Liver (tissue), 9 donors: ENCODE results near the gene SLC30A4. TPM values are rescaled to one million over a fixed set of nuclear protein-coding genes. Genes with fewer than 3 reads are reported as not detected.

Experiments
- DNase-seq: peaks from one replicate; pipeline ENCODE4 v3.0.0-alpha.2; 2017; ENCODE audit warnings: low spot score
- H3K27ac ChIP-seq, 2 donors: one replicate each; pipeline ENCODE4 v1.7.0; 2013; ENCODE audit warnings: inconsistent platforms in 2 of 2, low read length in 2 of 2, control low read depth in 1 of 2, low read depth in 1 of 2, mild to moderate bottlenecking in 1 of 2
- H3K27me3 ChIP-seq, 4 donors: one replicate each; pipeline versions ENCODE4 v1.6.1 to v1.7.0; 2013; ENCODE audit warnings: low read length in 3 of 4, inconsistent platforms in 1 of 4, mild to moderate bottlenecking in 1 of 4, moderate library complexity in 1 of 4; ENCODE audit not compliant: control insufficient read depth in 4 of 4, insufficient read depth in 4 of 4
- H3K36me3 ChIP-seq, 4 donors: one replicate each; pipeline versions ENCODE4 v1.6.1 to v1.7.0; 2013; ENCODE audit warnings: low read length in 3 of 4, mild to moderate bottlenecking in 3 of 4, low read depth in 1 of 4, moderate library complexity in 1 of 4; ENCODE audit not compliant: control insufficient read depth in 4 of 4, insufficient read depth in 3 of 4
- H3K4me1 ChIP-seq, 4 donors: one replicate each; pipeline versions ENCODE4 v1.6.1 to v1.7.0; 2013; ENCODE audit warnings: low read length in 3 of 4, mild to moderate bottlenecking in 3 of 4, moderate library complexity in 1 of 4; ENCODE audit not compliant: control insufficient read depth in 4 of 4, insufficient read depth in 4 of 4
- H3K4me3 ChIP-seq, 3 donors: one replicate each; pipeline versions ENCODE4 v1.6.1 to v1.7.0; 2013; ENCODE audit warnings: low read length in 3 of 3, control low read depth in 1 of 3, low read depth in 1 of 3, mild to moderate bottlenecking in 1 of 3
- H3K9ac ChIP-seq, 2 donors: one replicate each; pipeline ENCODE4 v1.7.0; 2013; ENCODE audit warnings: low read length in 2 of 2, mild to moderate bottlenecking in 2 of 2, moderate library complexity in 2 of 2, control low read depth in 1 of 2, low read depth in 1 of 2
- H3K9me3 ChIP-seq, 4 donors: one replicate each; pipeline versions ENCODE4 v1.6.1 to v1.7.0; 2013; ENCODE audit warnings: low read length in 3 of 4; ENCODE audit not compliant: control insufficient read depth in 4 of 4
- ATF3 ChIP-seq: IDR thresholded peaks from 2 replicates; pipeline ENCODE4 v1.6.1; 2016; ENCODE audit warnings: antibody characterized with exemption
- CTCF ChIP-seq: fragments of 150-350 bp; IDR thresholded peaks from 2 replicates; pipeline ENCODE4 v1.5.1; 2017; ENCODE audit warnings: improper control_type of control experiment, low read depth, low read length; ENCODE audit not compliant: missing input control
- EGR1 ChIP-seq, 2 donors: IDR thresholded peaks; 2 replicates each; pipeline ENCODE4 v1.6.1; 2016 to 2018; ENCODE audit warnings: antibody characterized with exemption in 2 of 2, low read depth in 2 of 2
- FOXA1 ChIP-seq: IDR thresholded peaks from 2 replicates; pipeline ENCODE4 v1.6.1; 2016; ENCODE audit warnings: antibody characterized with exemption
- FOXA2 ChIP-seq: IDR thresholded peaks from 2 replicates; pipeline ENCODE4 v1.6.1; 2016; ENCODE audit warnings: antibody characterized with exemption
- GABPA ChIP-seq, 2 donors: IDR thresholded peaks in 1 of 2; conservative IDR thresholded peaks in 1 of 2; 2 replicates each; pipeline ENCODE4 v1.6.1; 2016; ENCODE audit warnings: antibody characterized with exemption in 2 of 2, mild to moderate bottlenecking in 1 of 2, moderate library complexity in 1 of 2
- HNF4A ChIP-seq, 2 donors: conservative IDR thresholded peaks; 2 replicates each; pipeline ENCODE4 v1.6.1; 2016; ENCODE audit warnings: antibody characterized with exemption in 2 of 2, mild to moderate bottlenecking in 2 of 2
- HNF4G ChIP-seq: IDR thresholded peaks from 2 replicates; pipeline ENCODE4 v1.6.1; 2016; ENCODE audit warnings: antibody characterized with exemption
- JUND ChIP-seq, 2 donors: IDR thresholded peaks; 2 replicates each; pipeline ENCODE4 v1.6.1; 2016; ENCODE audit warnings: antibody characterized with exemption in 2 of 2
- MAX ChIP-seq: IDR thresholded peaks from 2 replicates; pipeline ENCODE4 v1.6.1; 2016; ENCODE audit warnings: antibody characterized with exemption
- NR2F2 ChIP-seq: IDR thresholded peaks from 2 replicates; pipeline ENCODE4 v1.6.1; 2016; ENCODE audit warnings: antibody characterized with exemption
- RAD21 ChIP-seq, 2 donors: IDR thresholded peaks; 2 replicates each; pipeline ENCODE4 v1.6.1; 2016; ENCODE audit warnings: antibody characterized with exemption in 2 of 2, mild to moderate bottlenecking in 2 of 2
- REST ChIP-seq: IDR thresholded peaks from 2 replicates; pipeline ENCODE4 v1.6.1; 2016; ENCODE audit warnings: antibody characterized with exemption, mild to moderate bottlenecking
- RXRA ChIP-seq, 2 donors: IDR thresholded peaks; 2 replicates each; pipeline ENCODE4 v1.6.1; 2017 to 2018; ENCODE audit warnings: antibody characterized with exemption in 2 of 2, mild to moderate bottlenecking in 1 of 2
- SP1 ChIP-seq: IDR thresholded peaks from 2 replicates; pipeline ENCODE4 v1.6.1; 2018; ENCODE audit warnings: antibody characterized with exemption, mild to moderate bottlenecking
- TAF1 ChIP-seq: conservative IDR thresholded peaks from 2 replicates; pipeline ENCODE4 v1.6.1; 2016; ENCODE audit warnings: antibody characterized with exemption, mild to moderate bottlenecking
- YY1 ChIP-seq: IDR thresholded peaks from 2 replicates; pipeline ENCODE4 v1.6.1; 2016; ENCODE audit warnings: antibody characterized with exemption, mild to moderate bottlenecking
- WGBS: extraction: QIAGEN DNeasy Blood & Tissue Kit; methylation state at CpG from one replicate; pipeline ENCODE4 v1.1.7; 2013; 5-methylcytosine and 5-hydroxymethylcytosine counted together
- polyA plus RNA-seq, 2 donors: library from polyadenylated mRNA; stranded (reverse) in 1 of 2; unstranded in 1 of 2; fragments of 200-250 nt in 1 of 2; fragments of >200 nt in 1 of 2; fragmentation: Nextera tagmentation in 1 of 2; extraction: Ambion mirVana in 1 of 2; gene quantifications; one replicate each; pipeline versions ENCODE4 v1.2.1 to v1.2.3, GENCODE V29; 2013 to 2015
- total RNA-seq, 2 donors: library from RNA; depleted of rRNA; stranded (reverse); fragments of >200 nt; gene quantifications; one replicate each; pipeline ENCODE4 v1.2.3, GENCODE V29; 2014
- donor health status: healthy.
- donor health status: healthy.
- donor health status: healthy.
- donor health status: healthy.
- donor health status: healthy.

The SLC30A4 gene
- total and polyA plus RNA-seq, 4 donors = 0.69 to 5.6 (median 2.7) TPM

GRCh38 chr15:45550436-45550835 is 27.9 kb upstream of the SLC30A4 start:
- Histone ChIP-seq H3K4me1 (no peaks in the 10 kb centered on the region), H3K27ac (no peak overlapping the region), H3K36me3 (no peaks in the 10 kb centered on the region), H3K4me3 (no peak overlapping the region), H3K9me3 (no peaks in the 10 kb centered on the region), H3K27me3 (no peaks in the 10 kb centered on the region), H3K9ac (no peak overlapping the region)
- no peak for TF ChIP-seq EGR1 (IDR thresholded peaks at IDR 0.05; ENCODE audit: low read depth in 2 of 2)
- no peak for TF ChIP-seq JUND (IDR thresholded peaks at IDR 0.05)
- TF ChIP-seq SP1 = no peak
- no peak for TF ChIP-seq NR2F2
- TF ChIP-seq TAF1 = no peak
- no peak for TF ChIP-seq GABPA (IDR thresholded peaks at IDR 0.05 in 1 of 2, conservative IDR thresholded peaks at IDR 0.05 in 1 of 2)
- no peak for TF ChIP-seq ATF3
- TF ChIP-seq FOXA2 = no peak
- no peak for TF ChIP-seq CTCF
- TF ChIP-seq RXRA (IDR thresholded peaks at IDR 0.05) = no peak
- no peak for TF ChIP-seq REST
- TF ChIP-seq HNF4G = no peak
- no peak for TF ChIP-seq MAX
- no peak for DNase-seq
- 91% methylated on average over 3 of the region's 3 CpGs for WGBS

- Histone ChIP-seq H3K9me3 (no peaks in the 10 kb centered on the region), H3K9ac (no peak overlapping the region), H3K4me3 (no peak overlapping the region), H3K4me1 (no peaks in the 10 kb centered on the region), H3K27ac (no peak overlapping the region), H3K36me3 (no peaks in the 10 kb centered on the region), H3K27me3 (no peaks in the 10 kb centered on the region)
- DNase-seq = no peak
- TF ChIP-seq NR2F2 (no peak), YY1 (no peak), MAX (no peak), TAF1 (no peak), HNF4A (conservative IDR thresholded peaks at IDR 0.05) (no peak), EGR1 (IDR thresholded peaks at IDR 0.05; ENCODE audit: low read depth in 2 of 2) (no peak), RAD21 (IDR thresholded peaks at IDR 0.05) (no peak), GABPA (IDR thresholded peaks at IDR 0.05 in 1 of 2, conservative IDR thresholded peaks at IDR 0.05 in 1 of 2) (no peak), JUND (IDR thresholded peaks at IDR 0.05) (no peak), SP1 (no peak), FOXA1 (no peak)
- WGBS = 92% methylated on average over 9 of the region's 9 CpGs
These were observed 27.1 kb upstream of the SLC30A4 start for GRCh38 chr15:45549541-45550220.
